Non-pigmented ciliary epithelial cell (primary cell): ENCODE results near the gene UCHL5.
"Not testable (repeated sequence)": the region's sequence is repeated elsewhere in the genome, so short reads cannot be mapped to it uniquely, and the experiment has no call there.

ENCODE experiments used
- DNase-seq: peaks from one replicate; pipeline ENCODE4 v3.0.0-alpha.2; 2010; ENCODE audit warnings: low read depth

The UCHL5 gene

GRCh38 chr1:193009501-193009900 is 49.7 kb downstream of the UCHL5 start:
- no peak for DNase-seq

- no peak for DNase-seq
Measured at GRCh38 chr1:193005785-193006184, 53.4 kb downstream of the UCHL5 start.

- no peak for DNase-seq
Measured at GRCh38 chr1:192998536-192998935, 60.6 kb downstream of the UCHL5 start.

- no peak for DNase-seq
Measured at GRCh38 chr1:192994141-192994540, 65.0 kb downstream of the UCHL5 start.

- DNase-seq: no peak
Measured at GRCh38 chr1:192993426-192994085, 65.6 kb downstream of the UCHL5 start.

GRCh38 chr1:192986748-192987334 is 72.3 kb downstream of the UCHL5 start:
- DNase-seq: not testable (repeated sequence)

- no peak for DNase-seq
Measured at GRCh38 chr1:192986110-192986747, 72.9 kb downstream of the UCHL5 start.

- no peak for DNase-seq
Measured at GRCh38 chr1:192984080-192984479, 75.1 kb downstream of the UCHL5 start.

- DNase-seq: no peak
Measured at GRCh38 chr1:192983349-192983980, 75.7 kb downstream of the UCHL5 start.

GRCh38 chr1:192980856-192981255 is 78.3 kb downstream of the UCHL5 start:
- no peak for DNase-seq

- not testable (repeated sequence) for DNase-seq
Measured at GRCh38 chr1:192980334-192980733, 78.8 kb downstream of the UCHL5 start.

- DNase-seq: no peak
Measured at GRCh38 chr1:192979542-192979941, 79.6 kb downstream of the UCHL5 start.

- DNase-seq: no peak
Measured at GRCh38 chr1:192978195-192978710, 80.9 kb downstream of the UCHL5 start.

- DNase-seq: no peak
Measured at GRCh38 chr1:192977089-192977706, 82.0 kb downstream of the UCHL5 start.

GRCh38 chr1:192976576-192976975 is 82.6 kb downstream of the UCHL5 start:
- no peak for DNase-seq

- no peak for DNase-seq
Measured at GRCh38 chr1:192974701-192975100, 84.5 kb downstream of the UCHL5 start.

- DNase-seq: no peak
Measured at GRCh38 chr1:192973988-192974387, 85.2 kb downstream of the UCHL5 start.

GRCh38 chr1:192973202-192973601 is 86.0 kb downstream of the UCHL5 start:
- DNase-seq: no peak

GRCh38 chr1:192969091-192969490 is 90.1 kb downstream of the UCHL5 start:
- DNase-seq: no peak

- DNase-seq: no peak
Measured at GRCh38 chr1:192968323-192968722, 90.8 kb downstream of the UCHL5 start.

- no peak for DNase-seq
Measured at GRCh38 chr1:192967901-192968300, 91.3 kb downstream of the UCHL5 start.

- no peak for DNase-seq
Measured at GRCh38 chr1:192967211-192967877, 91.8 kb downstream of the UCHL5 start.
